ENCODE data around the gene CORO7. TPM values are rescaled to one million over a fixed set of nuclear protein-coding genes. Genes with fewer than 3 reads are reported as not detected.

The CORO7 gene
- total and polyA plus RNA-seq, 7 donors, result 10.0 to 43.4 (median 17.1) TPM

GRCh38 chr16:4330277-4330874 lies 86.0 kb downstream of the CORO7 start:
- H3K9me3 ChIP-seq, result no peaks in the 10 kb centered on the region
- H3K27ac ChIP-seq, result peak overlapping the region in 3 of 4 donors; percentile 82 to 86 (median 83)
- peaks cover 0 to 43% (median 41%) of the 10 kb centered on the region in 4 donors for H3K4me1 ChIP-seq
- H3K27me3 ChIP-seq, result no peaks in the 10 kb centered on the region
- 33 to 53% methylated on average over 14 of the region's 14 CpGs for WGBS, 2 donors
- H3K36me3 ChIP-seq, result peaks cover 0 to 30% (median 7%) of the 10 kb centered on the region in 4 donors
- H3K4me3 ChIP-seq, result no peak overlapping the region
- intact Hi-C loops (cut with DNase I), result loop anchor here (5.0 kb wide), 1 partner anchor 128 kb away; no protein-coding TSS in a partner anchor
- peak; percentile 91 for DNase-seq
- TF ChIP-seq POLR2A (IDR thresholded peaks at IDR 0.05), result no peak
- TF ChIP-seq POLR2AphosphoS5 (IDR thresholded peaks at IDR 0.05), result peak in 2 of 4 donors; percentile 12 to 32
- TF ChIP-seq CTCF (IDR thresholded peaks at IDR 0.05), result peak; percentile 93 to 96 (median 94)
- TF ChIP-seq EP300 (IDR thresholded peaks at IDR 0.05), result no peak

- Histone ChIP-seq H3K4me1 (peaks cover 0 to 56% (median 53%) of the 10 kb centered on the region in 4 donors), H3K27ac (peak overlapping the region; percentile 82 to 86 (median 82)), H3K9me3 (no peaks in the 10 kb centered on the region), H3K36me3 (peaks cover 0 to 17% (median 3%) of the 10 kb centered on the region in 4 donors), H3K4me3 (peak overlapping the region in 1 of 4 donors; percentile 53), H3K27me3 (no peaks in the 10 kb centered on the region)
- DNase-seq, result peak; percentile 76
- no peak for TF ChIP-seq POLR2A (IDR thresholded peaks at IDR 0.05)
- TF ChIP-seq POLR2AphosphoS5 (IDR thresholded peaks at IDR 0.05), result peak in 1 of 4 donors; percentile 22
- WGBS, 2 donors, result 62 to 67% methylated on average over 17 of the region's 17 CpGs
- intact Hi-C loops (cut with DNase I), result loop anchor here (1.0 to 5.0 kb wide), 3 partner anchors 20 to 57 kb away; partner anchors contain the start of gene TFAP4
Measured at GRCh38 chr16:4328782-4329775, 87.3 kb downstream of the CORO7 start.

GRCh38 chr16:4328046-4328781 lies 88.2 kb downstream of the CORO7 start:
- DNase-seq, result peak; percentile 93
- 8 to 10% methylated on average over 30 of the region's 30 CpGs for WGBS, 2 donors

GRCh38 chr16:4327386-4328045 lies 88.9 kb downstream of the CORO7 start:
- Histone ChIP-seq H3K27me3 (no peaks in the 10 kb centered on the region), H3K9me3 (no peaks in the 10 kb centered on the region), H3K4me1 (peaks cover 0 to 72% (median 69%) of the 10 kb centered on the region in 4 donors), H3K27ac (peak overlapping the region; percentile 82 to 86 (median 82)), H3K36me3 (peaks cover 0 to 5% (median 0%) of the 10 kb centered on the region in 4 donors), H3K4me3 (peak overlapping the region; percentile 23 to 54 (median 46))
- no peak for TF ChIP-seq POLR2AphosphoS5 (IDR thresholded peaks at IDR 0.05)
- 2 to 4% methylated on average over 57 of the region's 57 CpGs for WGBS, 2 donors
- intact Hi-C loops (cut with DNase I), result loop anchor here (1.0 to 5.0 kb wide), 3 partner anchors 19 to 55 kb away; partner anchors contain the start of gene TFAP4
- DNase-seq, result peak; percentile 61

More at GRCh38 chr16:4328046-4328781, 88.2 kb downstream of the CORO7 start:
- Histone ChIP-seq H3K27me3 (no peaks in the 10 kb centered on the region), H3K4me1 (peaks cover 0 to 65% (median 62%) of the 10 kb centered on the region in 4 donors), H3K36me3 (peaks cover 0 to 12% (median 1%) of the 10 kb centered on the region in 4 donors), H3K4me3 (peak overlapping the region; percentile 23 to 54 (median 46)), H3K9me3 (no peaks in the 10 kb centered on the region), H3K27ac (peak overlapping the region; percentile 82 to 86 (median 82))
- intact Hi-C loops (cut with DNase I), result loop anchor here (1.0 to 5.0 kb wide), 3 partner anchors 19 to 56 kb away; partner anchors contain the start of gene TFAP4
- TF ChIP-seq POLR2A (IDR thresholded peaks at IDR 0.05) (no peak), CTCF (IDR thresholded peaks at IDR 0.05) (peak; percentile 50 to 67 (median 58)), POLR2AphosphoS5 (IDR thresholded peaks at IDR 0.05) (peak in 3 of 4 donors; percentile 10 to 31 (median 28))
